ENCODE measurements around the gene ZNF763.
A peak's percentile ranks its signal among the peaks of the same experiment; 100 is the strongest.
"Not testable (repeated sequence)": the region's sequence is repeated elsewhere in the genome, so short reads cannot be mapped to it uniquely, and the experiment has no call there.

ZNF763 gene

DNA sequence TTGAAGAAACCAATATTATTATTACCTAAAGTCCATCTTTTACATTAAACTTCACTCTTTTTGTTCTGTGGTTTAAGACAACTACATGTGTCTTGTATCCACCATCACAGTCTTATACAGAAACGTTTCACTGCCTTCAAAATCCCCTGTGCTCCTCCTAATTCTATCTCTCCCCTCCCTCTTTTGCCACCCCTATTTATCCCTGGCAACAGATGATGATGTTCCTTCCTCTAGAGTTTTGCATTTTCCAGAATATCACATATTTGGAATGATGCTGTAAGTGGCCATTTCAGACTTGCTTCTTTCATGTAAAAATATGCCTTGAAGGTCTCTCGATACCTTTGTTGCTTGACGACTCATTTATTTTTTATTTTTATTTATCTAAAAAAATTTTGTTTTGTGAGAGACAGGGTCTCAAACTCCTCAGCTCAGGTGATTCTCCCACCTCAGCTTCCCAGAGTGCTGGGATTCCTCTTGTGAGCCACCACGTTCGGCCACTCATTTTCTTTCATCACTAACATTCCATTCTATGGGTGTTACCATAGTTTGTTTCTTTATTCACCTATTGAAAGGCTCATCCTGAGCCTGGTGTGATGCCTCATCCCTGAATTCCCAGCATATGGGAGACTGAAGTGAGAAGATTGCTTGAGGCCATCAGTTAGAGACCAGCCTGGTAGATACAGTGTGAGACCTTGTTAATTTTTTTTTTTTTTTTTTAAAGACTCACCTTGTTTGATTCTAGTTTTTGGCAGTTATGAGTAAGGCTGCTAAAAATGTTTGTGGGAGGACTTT is 8.4 kb downstream of the ZNF763 start:
- no peak for DNase-seq (ENCODE audit: low read depth)

GRCh38 chr19:11978492-11979100 is 13.8 kb downstream of the ZNF763 start:
- no peak for DNase-seq (ENCODE audit: low read depth)

- DNase-seq (ENCODE audit: low read depth) = no peak
Measured at GRCh38 chr19:11979527-11979926, 14.7 kb downstream of the ZNF763 start.

DNA sequence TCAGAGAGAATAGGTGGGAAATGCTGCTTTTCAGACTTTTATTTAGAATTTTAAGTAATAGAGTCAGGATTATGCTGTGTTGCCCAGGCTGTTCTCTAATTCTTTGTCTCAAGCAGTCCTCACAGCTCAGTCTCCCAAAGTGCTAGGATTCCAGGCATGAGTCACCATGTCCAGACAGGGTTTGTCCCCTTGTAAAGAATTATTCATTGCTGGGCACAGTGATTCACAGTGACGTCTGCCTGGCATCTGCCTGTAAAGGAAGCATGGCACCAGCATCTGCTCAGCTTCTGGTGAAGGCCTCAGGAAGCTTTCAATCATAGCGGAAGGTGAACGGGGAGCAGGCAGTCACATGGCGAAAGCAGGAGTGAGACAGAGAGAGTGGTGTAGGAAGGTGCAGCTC is 17.7 kb downstream of the ZNF763 start:
- no peak for DNase-seq (ENCODE audit: low read depth)

DNA sequence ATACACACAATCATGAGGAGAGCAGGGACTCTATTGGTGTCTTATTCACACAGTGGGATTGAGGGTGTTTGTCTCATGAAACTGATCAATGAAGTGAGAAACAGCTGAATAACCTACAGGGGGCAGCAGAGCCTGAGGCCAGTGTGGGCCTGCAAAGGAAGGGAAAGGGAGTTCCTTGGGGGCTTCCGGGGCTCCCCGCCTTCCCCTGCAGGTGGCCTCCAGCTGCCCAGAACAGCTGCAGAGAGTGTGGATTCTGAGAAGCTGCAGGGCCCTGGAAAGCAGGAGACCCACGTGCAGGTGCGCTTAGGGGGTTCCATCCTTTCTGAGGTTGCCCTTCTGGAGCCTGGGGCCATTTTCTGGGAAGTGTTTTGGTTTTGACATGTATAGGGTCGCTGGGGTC is 20.1 kb downstream of the ZNF763 start:
- no peak for DNase-seq (ENCODE audit: low read depth)

DNA sequence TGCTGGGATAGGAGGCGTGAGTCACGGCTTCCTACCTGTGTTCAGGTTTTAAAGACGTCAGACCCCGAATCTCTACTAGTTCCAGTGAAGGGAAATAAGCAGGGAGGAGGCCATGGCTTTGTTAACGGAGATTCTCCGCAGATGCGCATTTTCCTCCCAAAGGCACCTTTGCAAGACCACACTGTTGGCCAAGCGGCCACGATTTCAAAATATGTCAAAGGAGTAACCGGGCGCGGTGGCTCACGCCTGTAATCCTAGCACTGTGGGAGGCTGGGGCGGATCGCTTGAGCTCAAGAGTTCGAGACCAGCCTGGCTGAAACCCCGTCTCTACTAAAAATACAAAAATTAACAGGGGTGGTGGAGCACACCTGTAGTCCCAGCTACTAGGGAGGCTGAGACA is 21.9 kb downstream of the ZNF763 start:
- DNase-seq (ENCODE audit: low read depth) = no peak

- peak; percentile 79 for DNase-seq (ENCODE audit: low read depth)
Measured at GRCh38 chr19:11987405-11988281, 22.8 kb downstream of the ZNF763 start.

- no peak for DNase-seq (ENCODE audit: low read depth)
Measured at GRCh38 chr19:11989112-11989456, 24.2 kb downstream of the ZNF763 start.

DNA sequence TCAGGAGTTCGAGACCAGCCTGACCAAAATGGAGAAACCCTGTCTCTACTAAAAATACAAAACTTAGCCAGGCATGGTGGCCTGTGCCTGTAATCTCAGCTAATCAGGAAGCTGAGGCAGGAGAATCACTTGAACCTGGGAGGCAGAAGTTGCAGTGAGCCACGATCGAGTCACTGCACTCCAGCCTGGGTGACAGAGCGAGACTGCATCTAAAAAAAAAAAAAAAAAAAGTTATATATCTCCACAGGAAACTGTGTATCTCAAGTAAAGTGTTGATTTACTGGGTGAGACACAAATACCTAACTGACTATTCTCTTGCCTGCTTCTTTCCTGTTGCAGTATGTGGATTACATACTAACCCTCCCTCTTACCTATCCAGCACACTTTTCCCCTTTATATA is 27.1 kb downstream of the ZNF763 start:
- DNase-seq (ENCODE audit: low read depth) = not testable (repeated sequence)

GRCh38 chr19:11995174-11995573 is 30.3 kb downstream of the ZNF763 start:
- no peak for DNase-seq (ENCODE audit: low read depth)

DNA sequence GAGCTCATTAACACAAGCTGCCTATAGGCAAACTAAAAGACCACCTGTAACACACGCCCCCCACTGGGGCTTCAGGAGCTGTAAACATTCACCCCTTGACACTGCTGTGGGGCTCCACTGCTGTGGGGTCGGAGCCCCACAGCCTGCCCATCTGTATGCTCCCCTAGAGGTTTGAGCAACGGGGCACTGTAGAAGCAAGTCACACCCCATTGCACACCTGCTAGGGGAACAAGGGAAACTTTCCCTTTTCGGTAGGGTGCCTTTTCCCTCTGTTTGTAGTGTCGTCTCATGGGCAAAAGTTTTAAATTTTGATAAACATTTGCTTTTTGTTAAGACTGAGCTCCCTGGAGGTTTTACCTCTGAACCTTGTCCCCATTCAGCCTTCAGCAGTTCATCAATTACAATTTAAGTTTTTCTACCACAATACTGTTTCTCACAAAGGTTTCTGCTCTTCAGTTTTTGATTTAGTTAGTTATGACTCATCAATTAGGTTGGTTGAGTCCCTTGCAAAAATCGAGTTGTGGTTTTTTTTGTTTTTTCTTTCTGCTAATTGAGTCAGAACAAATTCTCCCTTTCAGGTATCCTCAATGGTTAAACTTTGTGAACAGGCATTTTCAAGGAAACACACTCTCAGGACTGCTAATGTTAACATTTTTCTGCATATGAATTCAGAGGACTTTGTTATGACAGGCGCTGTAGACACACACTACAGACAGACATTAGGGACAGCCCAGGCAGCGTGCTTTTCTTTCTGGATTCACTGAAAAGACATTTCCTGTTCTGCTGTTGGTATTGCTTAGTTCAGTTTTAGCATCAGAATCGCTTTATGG is 35.5 kb downstream of the ZNF763 start:
- no peak for DNase-seq (ENCODE audit: low read depth)

GRCh38 chr19:12015015-12015752 is 50.3 kb downstream of the ZNF763 start:
- no peak for DNase-seq (ENCODE audit: low read depth)

GRCh38 chr19:12015753-12016116 is 50.9 kb downstream of the ZNF763 start:
- DNase-seq (ENCODE audit: low read depth) = no peak
